Aorta (tissue), 5 donors: ENCODE results near the gene THRB. TPM values are rescaled to one million over a fixed set of nuclear protein-coding genes. Genes with fewer than 3 reads are reported as not detected.
"Not testable (repeated sequence)": the region's sequence is repeated elsewhere in the genome, so short reads cannot be mapped to it uniquely, and the experiment has no call there.

Source experiments
- ATAC-seq: fragments of 200-7000 bp; cut with Tn5 transposase; one replicate; pipeline ENCODE4 v1.9.1; 2022; ENCODE audit warnings: moderate library complexity; ENCODE audit not compliant: low FRiP score
- DNase-seq, 2 donors: peaks; one replicate each; pipeline ENCODE4 v3.0.0-alpha.2; 2020
- H3K27ac ChIP-seq, 2 donors: one replicate each; pipeline ENCODE4 v1.5.1; 2013; ENCODE audit warnings: low read length in 2 of 2, mild to moderate bottlenecking in 2 of 2, moderate library complexity in 2 of 2, control low read depth in 1 of 2, inconsistent platforms in 1 of 2, low read depth in 1 of 2
- H3K27me3 ChIP-seq, 2 donors: one replicate each; pipeline ENCODE4 v1.6.1; 2013; ENCODE audit warnings: control low read depth in 1 of 2, low read length in 1 of 2, mild to moderate bottlenecking in 1 of 2, moderate library complexity in 1 of 2; ENCODE audit not compliant: insufficient read depth in 2 of 2, control insufficient read depth in 1 of 2
- H3K36me3 ChIP-seq, 2 donors: one replicate each; pipeline ENCODE4 v1.6.1; 2013; ENCODE audit warnings: control low read depth in 1 of 2, low read length in 1 of 2, mild to moderate bottlenecking in 1 of 2; ENCODE audit not compliant: insufficient read depth in 2 of 2, control insufficient read depth in 1 of 2
- H3K4me1 ChIP-seq, 2 donors: one replicate each; pipeline ENCODE4 v1.6.1; 2013; ENCODE audit warnings: low read length in 2 of 2, control low read depth in 1 of 2, mild to moderate bottlenecking in 1 of 2, moderate library complexity in 1 of 2; ENCODE audit not compliant: insufficient read depth in 2 of 2, control insufficient read depth in 1 of 2
- H3K4me3 ChIP-seq, 2 donors: one replicate each; pipeline ENCODE4 v1.5.1; 2013; ENCODE audit warnings: low read length in 2 of 2, control low read depth in 1 of 2, mild to moderate bottlenecking in 1 of 2
- H3K9me3 ChIP-seq: one replicate; pipeline ENCODE4 v1.6.1; 2013; ENCODE audit warnings: mild to moderate bottlenecking, low read length; ENCODE audit not compliant: control insufficient read depth
- WGBS, 2 donors: extraction: QIAGEN DNeasy Blood & Tissue Kit; methylation state at CpG; one replicate each; pipeline ENCODE4 v1.1.7; 2013; 5-methylcytosine and 5-hydroxymethylcytosine counted together
- intact Hi-C, 2 donors: fragments of 100-400 bp; cut with DNase I; formaldehyde crosslinking; loops; one replicate each; pipeline versions ENCODE4 v1.14.2 to v1.15.0; 2022
- polyA plus RNA-seq, 2 donors: library from polyadenylated mRNA; stranded (reverse); fragments of 200-250 nt; gene quantifications; one replicate each; pipeline ENCODE4 v1.2.3, GENCODE V29; 2013
- total RNA-seq, 2 donors: library from RNA; stranded (reverse); fragmentation: NEBNext Ultra II Directional; extraction: Animal tissue kit (Norgen Biotek cat#: 25700); gene quantifications; one replicate each; pipeline ENCODE4 v1.2.1, GENCODE V29; 2021
- donor health status: healthy with polysubstance abuse.
- donor health status: Bipolar disorder and iron deficiency.
- donor health status: DM: no; HTN: no; CAD: no.
- donor health status: DM: no; HTN: no; CAD: no.
- donor health status: DM: yes; HTN: yes; CAD: no.

THRB gene
- total and polyA plus RNA-seq, 4 donors = 20.2 to 77.9 (median 42.8) TPM

- peaks cover 2 to 3% of the 10 kb centered on the region in 2 donors for H3K4me1 ChIP-seq
- H3K9me3 ChIP-seq = no peaks in the 10 kb centered on the region
- ATAC-seq (no peak), DNase-seq (no peak)
- no peak overlapping the region for H3K27ac ChIP-seq
- 91 to 93% methylated on average over 11 of the region's 11 CpGs for WGBS, 2 donors
- H3K27me3 ChIP-seq = no peaks in the 10 kb centered on the region
- H3K36me3 ChIP-seq = no peaks in the 10 kb centered on the region
- intact Hi-C loops = loop anchor here in 1 of 2 donors (5.0 kb wide), 1 partner anchor 34 kb away; no protein-coding TSS in a partner anchor
- H3K4me3 ChIP-seq = no peak overlapping the region
Observed at GRCh38 chr3:24100696-24101402, 393.8 kb downstream of the THRB start.

DNA sequence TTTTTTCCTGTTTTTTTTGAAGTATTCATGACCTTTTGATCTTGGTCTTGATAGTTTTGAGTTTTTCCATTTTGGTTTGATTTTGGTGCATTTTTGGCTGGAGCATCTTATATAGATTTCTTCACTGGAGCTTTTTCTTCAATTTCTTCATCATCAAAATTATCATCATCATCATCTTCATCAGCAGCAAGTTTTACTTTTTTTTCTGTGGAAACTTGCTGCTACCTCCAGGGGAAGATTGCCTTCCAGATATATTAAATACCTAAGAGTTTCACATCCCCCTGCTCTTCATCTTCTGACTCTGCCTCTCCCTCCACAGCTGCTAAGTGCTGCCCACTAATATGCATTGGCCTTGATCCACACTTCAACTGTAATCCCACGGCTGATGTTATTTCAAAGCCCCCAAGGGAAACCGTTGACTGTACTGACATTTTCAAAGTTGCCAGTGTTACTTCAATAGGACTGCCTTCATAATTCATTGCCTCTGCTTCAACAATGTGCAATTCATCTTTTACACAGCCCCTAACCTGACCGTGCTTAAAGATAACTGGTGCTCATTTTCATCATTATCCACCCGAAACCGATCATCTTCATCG, 397.9 kb downstream of the THRB start:
- Histone ChIP-seq H3K9me3 (no peaks in the 10 kb centered on the region), H3K27ac (peak overlapping the region; percentile 3 to 63), H3K36me3 (no peaks in the 10 kb centered on the region), H3K27me3 (no peaks in the 10 kb centered on the region), H3K4me1 (peaks cover 2 to 3% of the 10 kb centered on the region in 2 donors), H3K4me3 (no peak overlapping the region)
- intact Hi-C loops = no loop called here
- DNase-seq (no peak), ATAC-seq (no peak)
- WGBS, 2 donors = 8 to 16% methylated on average over 6 of the region's 6 CpGs

DNA sequence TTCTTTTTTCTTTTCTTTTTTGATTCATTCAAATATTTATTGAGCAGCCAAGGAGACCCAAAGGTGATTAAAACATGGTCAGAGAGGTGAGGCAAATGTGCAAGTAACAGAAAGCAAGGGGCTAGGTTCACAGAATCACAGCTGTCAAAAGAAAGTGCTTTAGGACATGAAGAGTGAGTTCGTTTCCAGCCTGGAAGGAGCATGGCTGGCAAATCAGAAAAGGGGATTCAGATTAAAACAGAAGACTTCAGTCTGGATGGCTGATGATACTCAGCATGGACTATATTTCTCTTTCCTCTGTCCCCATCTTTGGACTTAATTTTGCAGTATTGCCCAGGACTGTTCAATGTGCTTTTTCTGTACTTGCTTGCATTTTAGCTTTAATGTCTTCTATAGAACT, 398.4 kb downstream of the THRB start:
- no peaks in the 10 kb centered on the region for H3K9me3 ChIP-seq
- no peak overlapping the region for H3K4me3 ChIP-seq
- DNase-seq (no peak), ATAC-seq (no peak)
- 0 to 9% methylated on average over 1 of the region's 1 CpG for WGBS, 2 donors
- H3K36me3 ChIP-seq = no peaks in the 10 kb centered on the region
- no peaks in the 10 kb centered on the region for H3K27me3 ChIP-seq
- intact Hi-C loops = no loop called here
- H3K27ac ChIP-seq = peak overlapping the region; percentile 28 to 40
- peaks cover 2 to 3% of the 10 kb centered on the region in 2 donors for H3K4me1 ChIP-seq

- ATAC-seq, intact Hi-C loops: not testable (repeated sequence)
Observed at GRCh38 chr3:24094818-24095217, 399.8 kb downstream of the THRB start.

GRCh38 chr3:24088782-24089181, 405.9 kb downstream of the THRB start:
- no peaks in the 10 kb centered on the region for H3K36me3 ChIP-seq
- H3K4me3 ChIP-seq = no peak overlapping the region
- no peaks in the 10 kb centered on the region for H3K27me3 ChIP-seq
- peaks cover 0 to 1% of the 10 kb centered on the region in 2 donors for H3K4me1 ChIP-seq
- ATAC-seq (no peak), DNase-seq (no peak)
- WGBS, 2 donors = 46 to 53% methylated on average over 2 of the region's 2 CpGs
- intact Hi-C loops = no loop called here
- no peaks in the 10 kb centered on the region for H3K9me3 ChIP-seq
- H3K27ac ChIP-seq = no peak overlapping the region

More at GRCh38 chr3:24094818-24095217, 399.8 kb downstream of the THRB start:
- H3K4me3 ChIP-seq, DNase-seq, H3K27me3 ChIP-seq, H3K36me3 ChIP-seq, H3K27ac ChIP-seq, H3K4me1 ChIP-seq, H3K9me3 ChIP-seq: not testable (repeated sequence)
- 68 to 72% methylated on average over 14 to 16 of the region's 17 CpGs for WGBS, 2 donors

GRCh38 chr3:24087469-24087868, 407.2 kb downstream of the THRB start:
- H3K4me1 ChIP-seq = peaks cover 0 to 1% of the 10 kb centered on the region in 2 donors
- DNase-seq = no peak
- no peak for ATAC-seq
- no peaks in the 10 kb centered on the region for H3K27me3 ChIP-seq
- WGBS, 2 donors = 96 to 98% methylated on average over 3 of the region's 3 CpGs
- no peaks in the 10 kb centered on the region for H3K36me3 ChIP-seq
- intact Hi-C loops = no loop called here
- no peak overlapping the region for H3K27ac ChIP-seq
- H3K9me3 ChIP-seq = no peaks in the 10 kb centered on the region
- no peak overlapping the region for H3K4me3 ChIP-seq

GRCh38 chr3:24086617-24087404, 407.8 kb downstream of the THRB start:
- Histone ChIP-seq H3K4me3 (no peak overlapping the region), H3K27me3 (no peaks in the 10 kb centered on the region), H3K9me3 (no peaks in the 10 kb centered on the region), H3K4me1 (peaks cover 0 to 1% of the 10 kb centered on the region in 2 donors), H3K36me3 (no peaks in the 10 kb centered on the region), H3K27ac (peak overlapping the region in 1 of 2 donors; percentile 43)
- peak; percentile 46 for ATAC-seq
- WGBS, 2 donors = 1 to 8% methylated on average over 2 of the region's 2 CpGs
- DNase-seq = no peak
- intact Hi-C loops = no loop called here

- Histone ChIP-seq H3K27ac (peak overlapping the region in 1 of 2 donors; percentile 43), H3K27me3 (no peaks in the 10 kb centered on the region), H3K9me3 (no peaks in the 10 kb centered on the region), H3K4me1 (peaks cover 0 to 1% of the 10 kb centered on the region in 2 donors), H3K36me3 (no peaks in the 10 kb centered on the region), H3K4me3 (no peak overlapping the region)
- no peak for DNase-seq
- peak; percentile 11 for ATAC-seq
- 48 to 57% methylated on average over 3 of the region's 3 CpGs for WGBS, 2 donors
- intact Hi-C loops = no loop called here
Observed at GRCh38 chr3:24086206-24086605, 408.4 kb downstream of the THRB start.
